OCI-LY7 (cell line): ENCODE data around the gene CSNK1D. TPM values are rescaled to one million over a fixed set of nuclear protein-coding genes. Genes with fewer than 3 reads are reported as not detected.

ENCODE experiments used
- BruUV-seq: library from RNA; stranded (reverse); fragments of 400-500 nt; replicated peaks from 2 replicates; lab custom pipeline; 2021; lab: Mats Ljungman, UMichigan
- CTCF ChIA-PET: fragments of 300-600 bp; sonication (Branson Sonifier 250); formaldehyde crosslinking; loops from one replicate; lab custom pipeline; 2022; ENCODE audit warnings: antibody characterized with exemption; ENCODE audit not compliant: unreplicated experiment; lab: Charles Lee
- POLR2A ChIA-PET: fragments of 300-600 bp; sonication (Branson Sonifier 250); formaldehyde crosslinking; loops from one replicate; lab custom pipeline; 2022; ENCODE audit warnings: antibody characterized with exemption; lab: Charles Lee
- DNase-seq: peaks from one replicate; pipeline ENCODE4 v3.0.0-alpha.2; 2015; ENCODE audit warnings: low spot score
- H2AFZ ChIP-seq: fragments of 200-600 bp; sonication (generic), shearing (Covaris generic); 2 replicates; pipeline ENCODE4 v1.6.1; 2014; ENCODE audit warnings: mild to moderate bottlenecking, antibody characterized with exemption, low read length, moderate library complexity
- H3K27ac ChIP-seq: fragments of 200-600 bp; sonication (generic); 2 replicates; pipeline ENCODE4 v1.5.1; 2014; ENCODE audit warnings: mixed run types, low read depth, mild to moderate bottlenecking, moderate library complexity, low read length, inconsistent platforms; ENCODE audit not compliant: poor library complexity, severe bottlenecking
- H3K36me3 ChIP-seq: fragments of 200-600 bp; sonication (generic); 2 replicates; pipeline ENCODE4 v1.6.1; 2014; ENCODE audit warnings: mild to moderate bottlenecking, antibody characterized with exemption, low read length, moderate library complexity, mixed read lengths; ENCODE audit not compliant: insufficient read depth
- H3K4me1 ChIP-seq: fragments of 200-600 bp; sonication (generic); 2 replicates; pipeline ENCODE4 v1.5.1; 2014; ENCODE audit warnings: mild to moderate bottlenecking, low read length; ENCODE audit not compliant: insufficient read depth, poor library complexity, severe bottlenecking
- H3K4me2 ChIP-seq: fragments of 200-600 bp; sonication (generic); 2 replicates; pipeline ENCODE4 v1.6.1; 2014; ENCODE audit warnings: mild to moderate bottlenecking, low read length
- H3K4me3 ChIP-seq: fragments of 200-600 bp; sonication (generic); 2 replicates; pipeline ENCODE4 v1.5.1; 2014; ENCODE audit warnings: mild to moderate bottlenecking, low read depth, low read length; ENCODE audit not compliant: poor library complexity, severe bottlenecking
- H3K79me2 ChIP-seq: fragments of 200-600 bp; sonication (generic); 2 replicates; pipeline ENCODE4 v1.6.1; 2016; ENCODE audit warnings: low read depth, mild to moderate bottlenecking, low read length, moderate library complexity, mixed read lengths; ENCODE audit not compliant: insufficient read depth
- H3K9me2 ChIP-seq: fragments of 200-600 bp; sonication (generic); 2 replicates; pipeline ENCODE4 v1.6.1; 2016; ENCODE audit warnings: mild to moderate bottlenecking, low read length, mixed read lengths; ENCODE audit not compliant: insufficient read depth
- H3K9me3 ChIP-seq: fragments of 200-600 bp; sonication (generic); 2 replicates; pipeline ENCODE4 v1.6.1; 2014; ENCODE audit warnings: mild to moderate bottlenecking, mixed run types, low read length, mixed read lengths
- H4K20me1 ChIP-seq: fragments of 200-600 bp; sonication (generic); 2 replicates; pipeline ENCODE4 v1.6.1; 2014; ENCODE audit warnings: mild to moderate bottlenecking, antibody characterized with exemption, low read length, moderate library complexity, mixed read lengths; ENCODE audit not compliant: insufficient read depth
- EZH2phosphoT487 ChIP-seq: fragments of 200-600 bp; sonication (generic); IDR thresholded peaks from 2 replicates; pipeline ENCODE4 v1.6.1; 2018; ENCODE audit warnings: low read depth, borderline replicate concordance, mild to moderate bottlenecking, mixed run types, antibody characterized with exemption, low read length, moderate library complexity, mixed read lengths
- intact Hi-C: fragments of 100-400 bp; cut with micrococcal nuclease; formaldehyde crosslinking; loops from one replicate; pipeline ENCODE4 v1.10.0; 2022; ENCODE audit not compliant: unreplicated experiment
- total RNA-seq, 2 experiments: library from RNA; depleted of rRNA in 1 of 2; stranded (reverse); fragments of >200 nt in 1 of 2; shearing (Covaris generic) in 1 of 2; gene quantifications; 2 replicates each; pipeline ENCODE4 v1.2.3, GENCODE V29; 2014 to 2022
- TF ChIP-seq, protein P1 (sequence below): fragments of 200-600 bp; sonication (generic); conservative IDR thresholded peaks from 2 replicates; pipeline ENCODE4 v1.5.1; 2014; ENCODE audit warnings: mild to moderate bottlenecking, antibody characterized with exemption, low read length, moderate library complexity, mixed read lengths

The CSNK1D gene
- total RNA-seq, 2 experiments from 2014 or later, result 53.0 to 181 TPM

- Histone ChIP-seq H3K4me1 (peaks cover 43% of the 10 kb centered on the region), H2AFZ (no peak overlapping the region), H3K9me2 (no peaks in the 10 kb centered on the region), H3K4me3 (peak overlapping the region; percentile 10), H3K27ac (no peak overlapping the region), H4K20me1 (peaks cover 5% of the 10 kb centered on the region; the same call in 1 of the 2 replicates), H3K79me2 (no peaks in the 10 kb centered on the region), H3K36me3 (no peaks in the 10 kb centered on the region), H3K4me2 (peak overlapping the region; percentile 36; the same call in 1 of the 2 replicates), H3K9me3 (no peaks in the 10 kb centered on the region)
- ChIA-PET POLR2A (no interaction called here), CTCF (no interaction called here)
- TF ChIP-seq, protein P1, sequence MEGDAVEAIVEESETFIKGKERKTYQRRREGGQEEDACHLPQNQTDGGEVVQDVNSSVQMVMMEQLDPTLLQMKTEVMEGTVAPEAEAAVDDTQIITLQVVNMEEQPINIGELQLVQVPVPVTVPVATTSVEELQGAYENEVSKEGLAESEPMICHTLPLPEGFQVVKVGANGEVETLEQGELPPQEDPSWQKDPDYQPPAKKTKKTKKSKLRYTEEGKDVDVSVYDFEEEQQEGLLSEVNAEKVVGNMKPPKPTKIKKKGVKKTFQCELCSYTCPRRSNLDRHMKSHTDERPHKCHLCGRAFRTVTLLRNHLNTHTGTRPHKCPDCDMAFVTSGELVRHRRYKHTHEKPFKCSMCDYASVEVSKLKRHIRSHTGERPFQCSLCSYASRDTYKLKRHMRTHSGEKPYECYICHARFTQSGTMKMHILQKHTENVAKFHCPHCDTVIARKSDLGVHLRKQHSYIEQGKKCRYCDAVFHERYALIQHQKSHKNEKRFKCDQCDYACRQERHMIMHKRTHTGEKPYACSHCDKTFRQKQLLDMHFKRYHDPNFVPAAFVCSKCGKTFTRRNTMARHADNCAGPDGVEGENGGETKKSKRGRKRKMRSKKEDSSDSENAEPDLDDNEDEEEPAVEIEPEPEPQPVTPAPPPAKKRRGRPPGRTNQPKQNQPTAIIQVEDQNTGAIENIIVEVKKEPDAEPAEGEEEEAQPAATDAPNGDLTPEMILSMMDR, result peak; percentile 37; the same call in 1 of the 2 replicates
- TF ChIP-seq EZH2phosphoT487, result no peak
- intact Hi-C loops, result loop anchor here (5.0 kb wide), 1 partner anchor 187 kb away; the partner anchor contains the start of genes HEXD and OGFOD3
- DNase-seq, result no peak
- no TSS peak for BruUV-seq
Observed at GRCh38 chr17:82230609-82231311, 42.7 kb downstream of the CSNK1D start.

DNA sequence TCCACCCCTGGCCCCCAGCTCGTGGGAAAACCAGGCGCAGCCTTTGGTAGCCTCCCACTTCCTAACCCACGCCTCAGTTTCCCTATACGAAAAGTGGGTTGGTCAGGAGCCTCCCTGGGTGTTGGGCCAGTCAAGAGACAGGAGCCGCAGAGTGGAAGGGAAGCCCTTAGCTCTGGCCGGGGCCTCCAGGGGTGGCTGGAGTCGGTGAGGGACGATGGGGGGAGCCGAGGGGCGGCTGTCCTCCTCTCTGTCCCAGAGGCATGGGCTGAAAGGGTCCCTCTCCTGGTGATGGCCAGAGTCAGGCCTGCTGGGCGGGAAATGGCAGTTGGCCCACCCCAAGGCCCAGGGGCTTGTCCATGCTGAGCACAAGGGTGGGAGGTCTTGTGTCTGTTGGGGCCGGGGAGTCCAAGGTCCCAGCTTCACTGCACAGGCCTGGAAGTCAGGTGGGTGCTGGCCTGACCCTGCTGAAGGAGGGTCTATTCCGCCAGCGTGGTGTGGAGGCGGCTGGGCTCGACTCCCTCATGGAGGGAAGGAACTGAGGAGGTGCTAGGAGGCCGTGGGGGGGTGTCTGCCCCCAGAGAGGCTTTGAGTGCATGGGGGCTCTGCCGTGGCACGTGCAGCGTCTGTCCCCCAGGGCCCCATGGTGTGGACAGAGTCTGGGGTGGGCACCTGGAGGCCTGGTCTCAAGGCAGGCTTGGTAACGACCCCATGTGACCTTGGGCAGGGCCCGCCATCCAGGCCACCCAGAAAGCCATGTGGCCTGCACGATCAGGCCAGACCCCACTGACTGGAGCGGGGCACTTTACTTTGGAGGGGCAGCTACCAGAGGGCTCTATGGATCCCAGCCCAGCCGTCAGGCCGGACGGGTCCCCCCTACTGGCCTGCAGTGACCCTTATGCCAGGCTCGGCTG, 43.5 kb downstream of the CSNK1D start:
- peaks cover 42% of the 10 kb centered on the region for H3K4me1 ChIP-seq
- CTCF ChIA-PET, result no interaction called here

More for the DNA sequence above, 43.5 kb downstream of the CSNK1D start:
- intact Hi-C loops, result loop anchor here (2.0 to 5.0 kb wide), 2 partner anchors 17 to 187 kb away; partner anchors contain the start of genes CCDC57, HEXD and OGFOD3
- TF ChIP-seq, protein P1, result no peak
- no peak for TF ChIP-seq EZH2phosphoT487
- no peaks in the 10 kb centered on the region for H3K9me3 ChIP-seq
- no peaks in the 10 kb centered on the region for H3K36me3 ChIP-seq
- no peak for DNase-seq
- H3K4me3 ChIP-seq, result peak overlapping the region; percentile 67
- no TSS peak for BruUV-seq
- POLR2A ChIA-PET, result no interaction called here
- H2AFZ ChIP-seq, result no peak overlapping the region
- H3K79me2 ChIP-seq, result no peaks in the 10 kb centered on the region
- H3K4me2 ChIP-seq, result peak overlapping the region; percentile 36; the same call in 1 of the 2 replicates
- peaks cover 5% of the 10 kb centered on the region; the same call in 1 of the 2 replicates for H4K20me1 ChIP-seq
- H3K27ac ChIP-seq, result no peak overlapping the region
- no peaks in the 10 kb centered on the region for H3K9me2 ChIP-seq
